Bronchial epithelial cell (primary cell): ENCODE data around the gene AFF3. TPM values are rescaled to one million over a fixed set of nuclear protein-coding genes. Genes with fewer than 3 reads are reported as not detected.
"Not testable (repeated sequence)": the region's sequence is repeated elsewhere in the genome, so short reads cannot be mapped to it uniquely, and the experiment has no call there.

Experiments used
- DNase-seq: peaks from one replicate; pipeline ENCODE4 v3.0.0-alpha.2; 2010; ENCODE audit warnings: low read depth
- FAIRE-seq: peaks from 2 replicates; lab custom pipeline; 2011; peaks lifted over from hg19 to GRCh38; lab: Jason Lieb, UNC
- H3K27me3 ChIP-seq: 2 replicates; pipeline ENCODE4 v1.5.1; 2011; ENCODE audit warnings: low read length; ENCODE audit not compliant: control insufficient read depth, insufficient read depth
- H3K36me3 ChIP-seq: 2 replicates; pipeline ENCODE4 v1.5.1; 2011; ENCODE audit warnings: low read length; ENCODE audit not compliant: control insufficient read depth, insufficient read depth
- H3K4me3 ChIP-seq: 2 replicates; pipeline ENCODE4 v1.5.1; 2011; ENCODE audit warnings: mild to moderate bottlenecking, low read depth, low read length, control low read depth
- CTCF ChIP-seq: IDR thresholded peaks from 2 replicates; pipeline ENCODE4 v1.5.1; 2011; ENCODE audit warnings: mild to moderate bottlenecking, moderate library complexity, low read length, control low read depth, inconsistent platforms; ENCODE audit not compliant: insufficient read depth, severe bottlenecking
- total RNA-seq: library from RNA; depleted of rRNA; stranded (reverse); fragments of >200 nt; gene quantifications from 2 replicates; pipeline ENCODE4 v1.2.1, GENCODE V29; 2014

AFF3 gene
- total RNA-seq, 1 donor from 2014 or later: not detected

GRCh38 chr2:100105678-100106054 lies 36.7 kb downstream of the AFF3 start:
- FAIRE-seq (no peak), DNase-seq (no peak)
- peaks cover 20% of the 10 kb centered on the region for H3K27me3 ChIP-seq
- no peak overlapping the region for H3K4me3 ChIP-seq
- H3K36me3 ChIP-seq: no peaks in the 10 kb centered on the region
- no peak for TF ChIP-seq CTCF

DNA sequence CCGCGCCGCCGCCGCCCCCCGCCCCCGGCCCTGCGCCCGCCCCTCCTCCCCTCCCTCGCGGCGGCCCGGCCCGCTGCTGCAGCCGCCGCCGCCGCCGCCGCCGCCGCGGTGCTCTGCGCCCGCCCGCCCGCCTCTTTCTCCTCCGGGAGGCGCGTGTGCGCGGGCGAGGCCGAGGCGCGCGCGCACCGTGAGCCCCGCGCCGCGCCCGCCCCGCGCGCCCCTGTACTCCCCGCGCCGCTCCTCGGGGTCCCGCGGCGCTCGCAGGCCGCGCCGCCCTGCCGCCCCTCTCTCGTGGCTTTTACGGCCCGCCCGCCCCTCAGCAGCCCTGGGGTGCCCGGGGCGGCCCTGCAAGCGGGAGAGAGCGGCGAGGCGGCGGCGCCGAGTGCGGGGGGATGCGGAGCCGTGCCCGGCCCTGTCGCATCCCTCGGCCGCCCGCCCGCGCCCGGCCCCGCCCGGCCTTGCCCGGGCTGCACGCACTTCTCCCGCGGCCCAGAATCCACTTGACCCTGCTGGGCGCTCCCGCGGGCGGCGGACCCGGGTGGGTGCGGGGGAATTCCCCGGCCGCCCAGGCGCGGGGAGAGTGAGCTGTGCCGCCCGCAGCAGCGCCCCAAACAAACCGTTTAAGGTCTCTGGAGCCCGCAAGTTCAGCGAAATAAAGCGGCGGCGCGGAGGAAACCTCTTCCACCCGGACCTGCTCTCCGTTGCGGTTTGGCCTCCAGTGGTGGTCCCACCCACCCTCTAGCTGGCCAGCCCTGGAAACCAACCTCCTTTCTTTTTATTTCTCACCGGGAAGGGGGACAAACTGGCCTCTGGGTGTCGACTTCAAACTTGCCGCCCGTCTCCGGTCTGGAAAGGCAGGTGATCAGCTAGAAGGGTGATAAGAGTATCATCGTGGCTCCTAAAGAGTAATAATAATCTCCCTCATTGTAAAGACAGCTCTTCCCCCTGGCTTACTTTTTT lies 37.4 kb downstream of the AFF3 start:
- FAIRE-seq (no peak), DNase-seq (no peak)
- Histone ChIP-seq H3K4me3 (peak overlapping the region; percentile 4), H3K36me3 (no peaks in the 10 kb centered on the region), H3K27me3 (peaks cover 17% of the 10 kb centered on the region)
- no peak for TF ChIP-seq CTCF

- not testable (repeated sequence) for H3K36me3 ChIP-seq, FAIRE-seq, DNase-seq, H3K4me3 ChIP-seq
- peaks cover 14% of the 10 kb centered on the region for H3K27me3 ChIP-seq
Measured at GRCh38 chr2:100104265-100104664, 38.1 kb downstream of the AFF3 start.

- DNase-seq, H3K36me3 ChIP-seq, H3K4me3 ChIP-seq, FAIRE-seq: not testable (repeated sequence)
- peaks cover 14% of the 10 kb centered on the region for H3K27me3 ChIP-seq
Measured at GRCh38 chr2:100103527-100104252, 38.7 kb downstream of the AFF3 start.

DNA sequence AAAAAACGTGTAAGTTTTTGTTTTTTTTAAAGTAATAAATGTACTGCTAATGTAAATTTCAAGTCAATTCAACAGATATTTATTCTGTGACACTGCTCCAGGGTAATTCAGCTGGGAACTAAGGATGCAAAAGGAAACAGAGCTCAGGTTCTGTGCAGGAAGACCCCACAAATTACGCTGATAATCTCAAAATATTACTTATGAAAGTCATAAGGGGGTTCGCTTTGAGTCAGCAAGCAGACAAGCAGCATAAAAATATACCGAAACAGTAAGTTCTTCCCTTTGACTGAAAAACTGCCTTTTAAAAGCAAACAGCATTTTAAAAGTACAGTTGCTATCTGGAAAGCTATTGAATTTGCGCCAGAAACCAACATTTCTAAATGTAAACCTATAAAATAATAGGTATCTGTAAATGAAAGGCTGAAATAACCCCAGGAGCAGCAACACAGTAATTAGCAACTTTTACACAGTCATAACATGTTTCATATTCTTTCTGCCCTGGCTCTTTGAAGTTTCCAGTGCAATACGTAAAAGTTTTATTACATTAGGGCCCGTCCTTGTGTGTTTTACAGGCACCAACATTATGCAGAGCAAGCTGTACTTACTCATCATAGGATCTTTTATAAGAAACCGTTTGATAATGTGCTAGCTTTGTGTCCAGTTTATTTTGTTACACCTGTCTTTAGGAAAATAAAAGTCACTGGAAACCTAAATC lies 39.8 kb downstream of the AFF3 start:
- FAIRE-seq, DNase-seq, H3K36me3 ChIP-seq, H3K4me3 ChIP-seq: not testable (repeated sequence)
- peaks cover 11% of the 10 kb centered on the region for H3K27me3 ChIP-seq

GRCh38 chr2:100098855-100099254 lies 43.5 kb downstream of the AFF3 start:
- not testable (repeated sequence) for FAIRE-seq

GRCh38 chr2:100097611-100098294 lies 44.6 kb downstream of the AFF3 start:
- not testable (repeated sequence) for H3K27me3 ChIP-seq, DNase-seq, H3K36me3 ChIP-seq, H3K4me3 ChIP-seq, FAIRE-seq

More at GRCh38 chr2:100098855-100099254, 43.5 kb downstream of the AFF3 start:
- H3K4me3 ChIP-seq, DNase-seq, H3K36me3 ChIP-seq, H3K27me3 ChIP-seq: not testable (repeated sequence)

DNA sequence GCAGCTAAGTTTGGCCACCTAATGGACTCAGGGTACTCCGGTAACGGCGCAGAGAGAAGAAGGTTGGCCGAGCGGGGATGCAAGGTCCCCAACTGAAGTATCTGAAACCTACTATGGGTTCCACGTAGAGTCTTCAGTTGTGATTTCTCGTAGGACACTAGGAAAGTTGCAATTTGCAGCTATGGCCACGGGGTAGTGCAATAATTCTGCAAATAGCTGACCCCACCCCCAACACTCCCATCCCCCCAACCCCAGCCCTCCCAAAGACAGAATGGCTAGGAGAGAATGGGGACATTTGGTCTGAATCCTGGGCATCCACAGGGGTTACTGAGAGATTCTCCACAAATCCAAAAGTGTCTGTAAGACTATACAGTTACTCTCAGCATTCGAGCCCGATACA lies 46.5 kb downstream of the AFF3 start:
- not testable (repeated sequence) for H3K4me3 ChIP-seq, DNase-seq, H3K36me3 ChIP-seq, FAIRE-seq, H3K27me3 ChIP-seq

DNA sequence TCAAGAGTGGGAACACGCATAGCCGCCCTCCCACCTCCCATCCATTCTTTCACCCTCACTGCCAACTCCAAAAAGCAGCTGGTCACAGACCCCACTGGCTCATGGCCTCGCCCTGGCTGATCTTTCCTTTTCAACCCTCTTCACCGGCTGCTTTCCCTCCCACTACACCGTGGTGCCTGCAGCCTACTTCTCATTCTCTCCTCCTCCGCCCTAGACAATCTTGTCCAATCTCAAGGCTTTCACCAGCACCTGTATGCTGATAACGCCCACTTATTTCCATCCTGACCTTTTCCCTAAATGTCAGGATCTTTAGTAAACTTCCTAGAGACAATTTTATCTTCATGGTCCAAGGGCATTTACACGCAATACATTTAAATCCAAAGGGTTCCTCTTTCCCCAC lies 50.6 kb downstream of the AFF3 start:
- FAIRE-seq, H3K4me3 ChIP-seq, DNase-seq, H3K36me3 ChIP-seq, H3K27me3 ChIP-seq: not testable (repeated sequence)

DNA sequence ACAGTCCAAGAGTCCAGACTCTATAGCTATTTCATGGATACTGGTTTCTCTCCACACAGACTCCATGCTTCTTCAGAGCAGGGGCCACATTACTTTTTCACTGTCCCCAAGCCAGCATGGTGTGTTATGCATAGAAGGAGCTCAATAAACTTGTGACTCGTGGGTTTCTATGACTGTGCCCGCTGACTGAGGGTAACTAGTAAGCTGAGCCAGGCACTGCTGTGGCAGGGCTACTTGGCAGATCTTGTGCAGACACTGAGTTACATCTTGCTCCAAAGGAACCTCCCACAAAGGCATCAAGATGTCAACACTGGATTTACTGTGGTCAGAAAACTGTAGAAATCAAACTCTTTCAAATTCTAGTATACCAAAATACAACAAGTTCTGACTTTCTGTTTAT lies 56.6 kb downstream of the AFF3 start:
- H3K4me3 ChIP-seq, FAIRE-seq, H3K27me3 ChIP-seq, DNase-seq, H3K36me3 ChIP-seq: not testable (repeated sequence)
